GM19463 (cell line): ENCODE results near the gene OR2T5.
A peak's percentile ranks its signal among the peaks of the same experiment; 100 is the strongest.
"Not testable (repeated sequence)": the region's sequence is repeated elsewhere in the genome, so short reads cannot be mapped to it uniquely, and the experiment has no call there.

Experiments used
- ATAC-seq: cut with Tn5 transposase; IDR thresholded peaks from one replicate; pipeline ENCODE4 v1.9.1; 2021; ENCODE audit warnings: mild to moderate bottlenecking, moderate library complexity; ENCODE audit not compliant: unreplicated experiment

Gene OR2T5

DNA sequence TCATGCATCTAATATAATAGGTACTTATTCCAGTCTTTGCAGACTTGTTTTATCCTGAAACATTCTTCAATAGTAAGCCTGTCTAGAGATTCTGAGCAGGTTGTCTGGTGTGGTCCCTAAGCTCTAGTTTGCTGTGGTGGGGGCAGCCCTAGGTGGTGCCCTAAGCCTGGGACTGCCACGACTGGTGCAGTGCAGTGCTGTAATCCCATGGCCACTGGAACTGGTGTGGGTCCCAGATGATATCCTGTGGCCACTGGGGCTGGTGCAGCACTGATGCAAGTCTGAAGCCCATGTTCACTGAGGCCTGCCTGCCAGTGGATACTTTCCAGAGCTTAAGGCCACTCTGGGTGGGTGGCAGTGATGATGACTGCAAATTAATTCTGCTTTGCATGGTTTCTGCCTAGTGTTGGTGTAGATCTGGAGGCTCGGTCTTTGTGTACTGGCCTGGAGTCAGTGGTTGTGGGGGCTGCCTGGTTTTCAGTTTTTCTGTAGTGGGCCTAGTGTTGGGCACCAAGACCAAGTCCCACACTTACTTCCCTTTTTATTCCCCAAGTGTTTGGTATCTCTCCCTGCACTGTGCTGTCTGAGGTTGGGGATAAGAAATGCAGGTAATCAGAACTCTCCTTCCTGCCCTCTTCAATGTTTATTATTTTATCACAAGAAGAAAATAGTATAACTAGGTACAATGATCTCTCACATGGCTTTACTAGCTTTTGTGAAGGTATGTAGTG is 12.1 kb downstream of the OR2T5 start:
- ATAC-seq = not testable (repeated sequence)

DNA sequence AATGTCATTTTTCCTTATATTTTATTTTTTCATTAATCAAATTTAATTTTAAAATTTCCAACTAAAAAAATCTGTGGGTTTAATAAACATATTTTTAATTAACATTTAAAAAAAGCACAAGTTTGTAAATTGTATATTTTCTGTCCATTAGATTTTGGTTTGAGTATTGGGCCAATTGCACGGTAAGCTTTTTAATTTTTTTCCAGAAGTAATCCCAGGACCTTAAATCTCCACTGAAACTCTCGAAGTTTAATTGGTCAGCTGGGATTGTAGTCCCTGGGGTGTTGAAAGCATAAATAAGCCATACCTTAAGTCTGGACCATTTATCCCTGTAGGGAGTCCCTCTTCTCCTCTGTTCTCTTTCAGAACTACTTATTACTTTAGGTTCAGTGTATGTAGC is 19.4 kb downstream of the OR2T5 start, which contains the start of gene OR2G6:
OR2G6 (plus strand) TSS at position 301 of the 400 bp plus-strand sequence. CDS start 13,574 bp downstream, outside the sequence.
- not testable (repeated sequence) for ATAC-seq

DNA sequence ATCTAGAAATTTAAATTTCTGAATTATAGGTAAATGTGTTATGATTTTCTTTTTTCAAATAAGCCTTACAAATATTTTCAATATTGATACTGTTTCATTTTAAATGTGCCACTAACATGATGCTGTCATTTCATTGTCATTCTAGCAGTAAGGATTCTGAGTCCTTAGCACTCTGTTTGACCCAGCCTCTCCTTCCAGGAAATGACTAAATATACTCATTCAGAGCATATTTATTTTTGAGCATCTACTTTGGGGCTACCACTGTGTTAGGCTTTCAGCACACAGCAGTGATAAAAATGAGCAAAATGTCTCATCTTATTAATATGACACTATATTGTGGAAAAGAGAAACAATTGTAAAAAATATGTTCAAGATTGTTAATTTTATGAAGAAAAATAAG is 21.8 kb downstream of the OR2T5 start:
- ATAC-seq = peak; percentile 51

DNA sequence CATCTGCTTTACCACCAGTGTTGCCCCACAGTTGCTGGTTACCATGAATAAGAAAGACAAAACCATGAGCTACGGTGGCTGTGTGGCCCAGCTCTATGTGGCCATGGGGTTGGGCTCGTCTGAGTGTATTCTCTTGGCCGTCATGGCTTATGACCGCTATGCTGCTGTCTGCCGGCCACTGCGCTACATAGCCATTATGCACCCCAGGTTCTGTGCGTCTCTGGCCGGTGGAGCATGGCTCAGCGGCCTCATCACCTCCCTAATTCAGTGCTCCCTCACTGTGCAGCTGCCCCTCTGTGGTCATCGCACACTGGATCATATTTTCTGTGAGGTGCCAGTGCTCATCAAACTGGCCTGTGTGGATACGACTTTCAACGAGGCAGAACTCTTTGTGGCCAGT is 33.5 kb downstream of the OR2T5 start:
- ATAC-seq = no peak

DNA sequence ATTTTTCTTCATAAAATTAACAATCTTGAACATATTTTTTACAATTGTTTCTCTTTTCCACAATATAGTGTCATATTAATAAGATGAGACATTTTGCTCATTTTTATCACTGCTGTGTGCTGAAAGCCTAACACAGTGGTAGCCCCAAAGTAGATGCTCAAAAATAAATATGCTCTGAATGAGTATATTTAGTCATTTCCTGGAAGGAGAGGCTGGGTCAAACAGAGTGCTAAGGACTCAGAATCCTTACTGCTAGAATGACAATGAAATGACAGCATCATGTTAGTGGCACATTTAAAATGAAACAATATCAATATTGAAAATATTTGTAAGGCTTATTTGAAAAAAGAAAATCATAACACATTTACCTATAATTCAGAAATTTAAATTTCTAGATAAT is 49.1 kb downstream of the OR2T5 start:
- not testable (repeated sequence) for ATAC-seq
